Measurements from ENCODE around the gene RDH8.
A peak's percentile ranks its signal among the peaks of the same experiment; 100 is the strongest.
"Not testable (repeated sequence)": the region's sequence is repeated elsewhere in the genome, so short reads cannot be mapped to it uniquely, and the experiment has no call there.

The RDH8 gene

DNA sequence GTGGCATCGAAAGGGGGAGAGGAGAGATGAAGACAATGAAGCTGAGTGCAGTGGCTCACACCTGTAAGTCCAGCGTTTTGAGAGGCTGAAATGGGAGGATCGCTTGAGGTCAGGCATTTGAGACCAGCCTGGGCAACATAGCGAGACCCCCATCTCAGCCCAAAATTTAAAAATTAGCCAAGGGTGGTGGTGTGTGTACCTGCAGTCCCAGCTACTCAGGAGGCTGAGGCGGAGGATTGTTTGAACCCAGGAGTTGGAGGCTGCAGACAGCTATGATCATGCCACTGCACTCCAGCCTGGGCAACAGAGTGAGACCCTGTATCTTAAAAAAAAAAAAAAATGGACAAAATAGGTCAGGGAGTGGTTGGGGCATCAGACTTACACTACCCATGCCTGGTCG is 7.6 kb downstream of the RDH8 start:
- CTCF ChIA-PET = no interaction called here
- POLR2A ChIA-PET = interaction anchor here (0.6 kb wide), 1 partner anchor 9 kb away, joined by 3 read pairs; no protein-coding TSS in a partner anchor
- TF ChIP-seq FOXM1 (IDR thresholded peaks at IDR 0.05; ENCODE audit: borderline replicate concordance) = no peak
- TF ChIP-seq FOXA1 (IDR thresholded peaks at IDR 0.05) = no peak
- no peak for TF ChIP-seq ZNF384 (IDR thresholded peaks at IDR 0.05)

GRCh38 chr19:10021446-10021845 is 8.2 kb downstream of the RDH8 start:
- ChIA-PET POLR2A (no interaction called here), CTCF (no interaction called here)
- no peak for DNase-seq (ENCODE audit: extremely low spot score)
- no peak for TF ChIP-seq FOXK2 (IDR thresholded peaks at IDR 0.05)
- TF ChIP-seq NFRKB (IDR thresholded peaks at IDR 0.05) = no peak
- TF ChIP-seq LEF1 (IDR thresholded peaks at IDR 0.05; ENCODE audit: borderline replicate concordance) = no peak
- TF ChIP-seq, protein P1, sequence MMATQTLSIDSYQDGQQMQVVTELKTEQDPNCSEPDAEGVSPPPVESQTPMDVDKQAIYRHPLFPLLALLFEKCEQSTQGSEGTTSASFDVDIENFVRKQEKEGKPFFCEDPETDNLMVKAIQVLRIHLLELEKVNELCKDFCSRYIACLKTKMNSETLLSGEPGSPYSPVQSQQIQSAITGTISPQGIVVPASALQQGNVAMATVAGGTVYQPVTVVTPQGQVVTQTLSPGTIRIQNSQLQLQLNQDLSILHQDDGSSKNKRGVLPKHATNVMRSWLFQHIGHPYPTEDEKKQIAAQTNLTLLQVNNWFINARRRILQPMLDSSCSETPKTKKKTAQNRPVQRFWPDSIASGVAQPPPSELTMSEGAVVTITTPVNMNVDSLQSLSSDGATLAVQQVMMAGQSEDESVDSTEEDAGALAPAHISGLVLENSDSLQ (IDR thresholded peaks at IDR 0.05) = no peak
- TF ChIP-seq ZNF384 (IDR thresholded peaks at IDR 0.05) = no peak
- TF ChIP-seq SUZ12 (IDR thresholded peaks at IDR 0.05) = no peak

More for the DNA sequence above, 7.6 kb downstream of the RDH8 start:
- DNase-seq (ENCODE audit: extremely low spot score) = no peak

DNA sequence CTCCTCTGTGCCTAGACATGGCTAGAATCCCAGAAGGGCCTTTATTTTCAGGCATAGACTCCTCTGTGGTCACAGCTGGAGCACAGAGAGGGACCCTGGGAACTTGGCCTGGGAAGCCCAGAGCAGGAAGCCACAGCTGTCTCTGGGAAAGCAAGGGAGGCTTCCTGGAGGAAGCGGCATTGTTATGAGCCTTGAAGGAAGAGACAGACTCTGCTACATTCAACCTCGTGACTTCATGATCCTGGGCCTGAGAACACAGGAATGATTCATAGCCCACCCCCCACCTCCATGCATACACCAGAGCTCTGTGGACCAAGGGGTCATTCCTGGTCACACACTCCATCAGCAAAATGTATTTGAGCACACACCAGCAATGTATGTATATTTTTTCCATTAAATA is 8.6 kb downstream of the RDH8 start:
- TF ChIP-seq BHLHE40 (IDR thresholded peaks at IDR 0.05; ENCODE audit: borderline replicate concordance) = no peak
- TF ChIP-seq SUZ12 (IDR thresholded peaks at IDR 0.05) = no peak
- TF ChIP-seq LEF1 (IDR thresholded peaks at IDR 0.05; ENCODE audit: borderline replicate concordance) = no peak
- no peak for TF ChIP-seq NFRKB (IDR thresholded peaks at IDR 0.05)
- TF ChIP-seq HDGF (IDR thresholded peaks at IDR 0.05; ENCODE audit: borderline replicate concordance) = no peak
- no peak for TF ChIP-seq ELF4 (IDR thresholded peaks at IDR 0.05)
- TF ChIP-seq ZNF384 (IDR thresholded peaks at IDR 0.05) = no peak
- TF ChIP-seq FOXA1 (IDR thresholded peaks at IDR 0.05) = no peak
- CTCF ChIA-PET = interaction anchor here (0.5 to 0.7 kb wide), 3 partner anchors 20 to 1456 kb away, joined by 3 to 4 read pairs (median 3); no protein-coding TSS in a partner anchor
- POLR2A ChIA-PET = no interaction called here
- DNase-seq (ENCODE audit: extremely low spot score) = no peak

DNA sequence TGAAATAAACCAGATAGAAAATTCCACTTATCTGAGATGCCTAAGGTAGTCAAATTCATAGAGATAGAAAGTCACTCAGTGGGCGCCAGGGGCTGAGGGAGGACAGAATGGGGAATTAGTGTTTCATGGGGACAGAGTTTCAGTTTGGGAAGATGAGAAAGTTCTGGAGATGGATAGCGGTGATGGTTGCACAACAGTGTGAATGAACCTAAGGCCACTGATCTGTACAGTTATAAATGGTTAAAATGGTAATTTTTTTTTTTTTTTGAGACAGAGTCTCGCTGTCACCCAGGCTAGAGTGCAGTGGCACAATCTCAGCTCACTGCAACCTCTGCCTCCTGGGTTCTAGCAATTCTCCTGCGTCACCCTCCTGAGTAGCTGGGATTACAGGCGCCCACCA is 9.8 kb downstream of the RDH8 start:
- DNase-seq (ENCODE audit: extremely low spot score); POLR2A ChIA-PET: not testable (repeated sequence)
- CTCF ChIA-PET = interaction anchor here (0.6 kb wide), 1 partner anchor 23 kb away, joined by 5 read pairs; no protein-coding TSS in a partner anchor

DNA sequence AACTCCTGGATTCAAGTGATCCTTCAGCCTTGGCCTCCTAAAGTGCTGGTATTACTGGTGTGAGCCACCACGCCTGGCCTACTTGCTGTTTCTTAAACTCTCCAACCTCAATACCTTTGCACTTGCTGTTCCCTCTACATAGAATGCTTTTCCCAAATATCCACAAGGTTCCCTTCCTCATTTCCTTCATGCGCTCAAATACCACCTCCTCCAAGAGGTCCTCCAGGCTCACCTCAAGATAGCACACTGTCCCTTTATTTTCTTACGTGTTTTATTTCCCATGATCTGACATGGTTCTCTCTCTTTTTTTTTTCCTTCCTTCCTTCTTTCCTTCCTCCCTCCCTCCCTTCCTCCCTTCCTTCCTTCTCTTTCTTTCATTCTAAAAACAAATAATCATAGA is 13.5 kb downstream of the RDH8 start:
- ChIA-PET CTCF (interaction anchor here (0.6 to 1.8 kb wide), 5 partner anchors 10 to 151 kb away, joined by 3 to 25 read pairs (median 4); no protein-coding TSS in a partner anchor), POLR2A (no interaction called here)
- DNase-seq (ENCODE audit: extremely low spot score) = no peak
- TF ChIP-seq SP1 (IDR thresholded peaks at IDR 0.05) (no peak), NFRKB (IDR thresholded peaks at IDR 0.05) (no peak), FOXA1 (IDR thresholded peaks at IDR 0.05) (no peak), ELF4 (IDR thresholded peaks at IDR 0.05) (no peak), ARNT (IDR thresholded peaks at IDR 0.05) (no peak), HDGF (IDR thresholded peaks at IDR 0.05; ENCODE audit: borderline replicate concordance) (no peak), CTBP1 (IDR thresholded peaks at IDR 0.05; ENCODE audit: borderline replicate concordance) (no peak), ZNF384 (IDR thresholded peaks at IDR 0.05) (no peak), SUZ12 (IDR thresholded peaks at IDR 0.05) (no peak), L3MBTL2 (conservative IDR thresholded peaks at IDR 0.05) (no peak), LEF1 (IDR thresholded peaks at IDR 0.05; ENCODE audit: borderline replicate concordance) (no peak), FOXK2 (IDR thresholded peaks at IDR 0.05) (no peak), TARDBP (IDR thresholded peaks at IDR 0.05) (no peak), FOXM1 (IDR thresholded peaks at IDR 0.05; ENCODE audit: borderline replicate concordance) (no peak), BHLHE40 (IDR thresholded peaks at IDR 0.05; ENCODE audit: borderline replicate concordance) (no peak)
- TF ChIP-seq, protein P1 (IDR thresholded peaks at IDR 0.05) = no peak

DNA sequence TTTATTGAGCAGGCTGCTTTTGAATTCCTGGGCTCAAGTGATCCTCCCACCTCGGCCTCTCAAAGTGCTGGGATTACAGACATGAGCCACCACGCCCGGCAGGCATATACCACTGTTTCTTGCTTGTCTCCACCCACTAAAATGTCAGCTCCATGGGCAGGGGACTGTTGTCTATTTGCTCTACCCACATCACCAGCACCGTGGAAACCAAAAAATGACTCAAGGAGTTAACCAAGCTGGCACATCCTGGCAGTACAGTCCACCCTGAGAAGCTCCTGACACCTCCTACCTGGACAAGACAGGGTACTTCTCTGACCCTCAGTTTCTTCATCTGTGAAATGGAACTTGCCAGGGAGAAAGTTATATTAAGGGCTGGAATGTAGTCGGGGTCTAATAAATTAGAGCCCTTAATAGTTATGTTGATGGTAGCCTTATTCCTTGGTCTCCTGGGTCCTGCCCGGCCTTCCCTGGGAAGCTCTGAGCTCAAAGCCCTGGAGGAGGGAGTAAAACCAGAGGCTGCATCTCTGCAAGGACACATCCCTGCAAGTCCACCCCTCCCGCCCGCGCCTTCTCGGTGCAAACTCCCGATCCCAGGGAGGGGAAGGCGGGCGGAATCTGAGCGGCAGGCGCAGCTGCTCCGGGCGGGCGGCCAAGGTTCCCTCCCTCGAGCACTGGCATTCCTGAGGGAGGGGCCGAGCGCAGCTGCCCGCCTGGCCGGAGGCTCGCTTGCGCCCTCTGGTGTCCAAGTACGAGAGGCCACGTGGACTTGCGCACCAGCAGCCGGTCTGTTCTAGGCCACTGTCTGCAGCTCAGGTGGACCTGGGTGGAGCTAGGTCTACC is 14.1 kb downstream of the RDH8 start:
- ChIA-PET CTCF (interaction anchor here (0.5 to 1.8 kb wide), 11 partner anchors 10 to 225 kb away, joined by 3 to 25 read pairs (median 4); partner anchors contain the start of gene P2RY11), POLR2A (no interaction called here)
- TF ChIP-seq BHLHE40 (IDR thresholded peaks at IDR 0.05; ENCODE audit: borderline replicate concordance) (no peak), SUZ12 (IDR thresholded peaks at IDR 0.05) (no peak), ARNT (IDR thresholded peaks at IDR 0.05) (0 out of 2 replicates have a peak, but pooled peaks have one; percentile 39), FOXM1 (IDR thresholded peaks at IDR 0.05; ENCODE audit: borderline replicate concordance) (peak; percentile 89)
- TF ChIP-seq, protein P1 (IDR thresholded peaks at IDR 0.05) = peak; percentile 88
- DNase-seq (ENCODE audit: extremely low spot score) = peak; percentile 97

GRCh38 chr19:10033614-10034013 is 20.3 kb downstream of the RDH8 start:
- no peak for DNase-seq (ENCODE audit: extremely low spot score)
- CTCF ChIA-PET = interaction anchor here (0.7 kb wide), 1 partner anchor 88 kb away, joined by 3 read pairs; no protein-coding TSS in a partner anchor
- TF ChIP-seq, protein P1 (IDR thresholded peaks at IDR 0.05) = no peak
- TF ChIP-seq SUZ12 (IDR thresholded peaks at IDR 0.05) (no peak), FOXM1 (IDR thresholded peaks at IDR 0.05; ENCODE audit: borderline replicate concordance) (no peak), HDGF (IDR thresholded peaks at IDR 0.05; ENCODE audit: borderline replicate concordance) (no peak), ELF4 (IDR thresholded peaks at IDR 0.05) (no peak), TARDBP (IDR thresholded peaks at IDR 0.05) (no peak), FOXK2 (IDR thresholded peaks at IDR 0.05) (no peak), L3MBTL2 (conservative IDR thresholded peaks at IDR 0.05) (no peak), FOXA1 (IDR thresholded peaks at IDR 0.05) (no peak), SP1 (IDR thresholded peaks at IDR 0.05) (no peak), ZNF384 (IDR thresholded peaks at IDR 0.05) (no peak), BHLHE40 (IDR thresholded peaks at IDR 0.05; ENCODE audit: borderline replicate concordance) (no peak), LEF1 (IDR thresholded peaks at IDR 0.05; ENCODE audit: borderline replicate concordance) (no peak)
- POLR2A ChIA-PET = no interaction called here

All from HEK293T (cell line).